ENCODE results near the gene NAV3. TPM values are rescaled to one million over a fixed set of nuclear protein-coding genes. Genes with fewer than 3 reads are reported as not detected.
"Not testable (repeated sequence)": the region's sequence is repeated elsewhere in the genome, so short reads cannot be mapped to it uniquely, and the experiment has no call there.

NAV3 gene
- total RNA-seq, 1 experiment from 2014 or later: 71.0 TPM

DNA sequence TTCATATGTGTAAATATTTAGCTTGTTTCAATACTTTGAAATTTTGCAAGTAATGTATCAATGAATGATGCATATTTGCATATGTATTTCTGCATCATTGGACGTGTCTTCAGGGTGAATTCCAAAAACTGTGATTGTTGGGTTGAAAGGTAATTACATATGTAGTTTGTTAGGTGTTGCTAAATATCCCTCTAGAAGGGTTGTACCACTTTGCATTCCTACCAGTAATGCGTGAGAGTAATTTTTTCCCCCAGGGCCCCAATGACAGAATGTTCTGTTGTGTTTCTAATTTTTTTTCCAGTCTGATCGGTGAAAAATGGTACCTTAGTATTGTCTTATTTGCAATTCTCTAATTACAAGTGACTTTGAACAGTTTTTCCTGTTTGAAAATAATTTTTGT lies 408.9 kb downstream of the NAV3 start:
- no peak for DNase-seq (ENCODE audit: low read depth)

DNA sequence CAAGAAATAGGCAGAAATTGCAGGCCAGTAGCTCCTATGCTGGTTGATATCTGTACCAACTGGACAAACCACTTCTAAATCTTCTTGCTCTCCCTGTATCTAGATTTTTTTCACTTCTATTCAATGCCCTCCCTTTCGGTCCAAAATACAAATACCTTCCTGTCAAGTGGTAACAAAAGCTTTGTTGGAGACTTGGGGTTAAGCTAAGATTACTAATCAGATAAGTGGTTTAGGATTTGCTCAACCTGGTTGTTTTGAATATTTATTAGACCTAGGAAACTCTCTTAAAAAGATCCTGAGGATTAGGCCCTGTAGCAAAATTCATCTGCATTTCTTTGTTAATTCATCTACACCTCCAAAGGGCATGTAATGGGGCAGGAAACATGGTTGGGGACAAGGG lies 410.1 kb downstream of the NAV3 start:
- DNase-seq (ENCODE audit: low read depth): no peak

DNA sequence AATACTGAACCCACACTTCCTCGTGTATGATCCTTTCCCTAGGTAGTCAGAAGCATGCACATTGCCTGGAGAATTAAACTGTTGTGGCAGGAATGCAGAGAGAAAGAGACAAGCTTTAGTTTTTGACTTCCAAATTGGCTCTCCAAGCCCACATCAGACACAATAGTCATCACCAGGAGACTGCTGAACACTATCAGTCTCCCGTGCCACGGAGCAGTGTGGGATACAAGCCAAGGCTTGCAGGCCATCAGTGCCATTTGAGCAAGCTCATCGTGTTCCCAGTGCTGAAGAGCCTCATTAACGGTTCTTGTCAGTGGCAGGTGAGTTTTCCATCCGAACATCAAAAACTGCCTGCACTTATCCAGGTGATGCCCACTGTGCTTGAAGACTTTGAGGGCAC lies 410.8 kb downstream of the NAV3 start:
- DNase-seq (ENCODE audit: low read depth): no peak

DNA sequence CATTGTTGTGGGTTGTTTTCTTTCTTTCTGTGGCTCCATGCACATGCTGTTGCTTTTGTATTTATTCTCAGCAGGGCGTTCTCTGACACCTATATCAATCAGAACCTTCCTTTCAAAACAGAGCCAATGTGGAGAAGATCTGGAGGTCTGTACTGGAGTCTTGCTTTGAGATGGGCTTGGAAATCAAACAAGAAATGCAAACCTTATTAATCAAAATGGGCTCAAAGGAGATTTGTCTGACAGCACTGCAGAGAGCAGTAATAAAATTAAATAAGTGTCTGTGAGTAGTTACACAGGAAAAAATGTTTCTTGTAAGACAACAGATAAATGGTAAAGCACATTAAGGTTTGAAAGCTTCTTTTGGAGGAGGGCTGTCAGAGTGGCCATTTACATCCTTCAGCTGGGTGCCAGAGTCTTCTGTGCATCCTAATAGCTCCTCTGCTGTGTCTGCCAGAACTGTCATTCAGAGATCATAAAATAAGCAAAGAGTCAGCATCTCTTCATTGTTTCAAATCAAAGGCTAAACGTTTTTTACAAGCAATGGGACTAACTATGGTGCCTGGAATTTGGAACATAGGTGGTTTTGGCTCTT lies 414.3 kb downstream of the NAV3 start:
- no peak for DNase-seq (ENCODE audit: low read depth)

DNA sequence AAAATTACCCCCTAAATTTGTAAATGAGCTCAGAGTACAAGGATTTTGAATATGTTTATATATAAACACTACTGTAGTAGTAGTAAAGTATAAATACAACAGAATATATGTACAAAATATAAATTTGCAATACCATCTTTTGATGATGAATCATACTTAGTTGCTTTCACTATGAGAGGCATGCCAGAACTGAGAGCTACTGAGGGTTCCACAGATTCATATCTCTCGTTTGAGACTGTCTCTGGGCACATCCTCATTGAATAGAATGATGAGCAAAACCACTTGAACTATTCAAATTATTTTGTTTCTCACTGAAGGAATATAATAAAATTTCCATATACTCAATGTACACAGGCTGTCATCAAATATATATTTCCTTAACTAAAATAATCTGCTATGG lies 417.6 kb downstream of the NAV3 start:
- DNase-seq (ENCODE audit: low read depth): no peak

DNA sequence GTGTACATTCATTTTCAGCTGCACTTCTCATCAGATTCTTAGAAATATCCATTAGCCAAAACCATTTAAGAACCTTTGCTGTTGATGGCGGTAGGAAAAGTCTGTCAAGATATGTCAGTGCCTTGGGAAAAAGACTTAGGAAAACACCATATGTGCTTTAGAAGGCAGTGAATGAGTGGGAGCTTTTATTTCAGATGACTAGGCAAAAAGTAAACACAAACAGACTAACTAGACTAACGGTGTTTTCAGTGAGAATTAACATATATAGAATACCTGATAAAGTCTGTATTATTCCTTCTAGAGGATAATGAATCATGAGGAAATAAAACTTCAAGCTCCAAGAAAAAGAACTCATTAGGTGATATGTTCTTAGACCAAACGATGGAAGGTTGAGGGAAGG lies 418.9 kb downstream of the NAV3 start:
- no peak for DNase-seq (ENCODE audit: low read depth)

DNA sequence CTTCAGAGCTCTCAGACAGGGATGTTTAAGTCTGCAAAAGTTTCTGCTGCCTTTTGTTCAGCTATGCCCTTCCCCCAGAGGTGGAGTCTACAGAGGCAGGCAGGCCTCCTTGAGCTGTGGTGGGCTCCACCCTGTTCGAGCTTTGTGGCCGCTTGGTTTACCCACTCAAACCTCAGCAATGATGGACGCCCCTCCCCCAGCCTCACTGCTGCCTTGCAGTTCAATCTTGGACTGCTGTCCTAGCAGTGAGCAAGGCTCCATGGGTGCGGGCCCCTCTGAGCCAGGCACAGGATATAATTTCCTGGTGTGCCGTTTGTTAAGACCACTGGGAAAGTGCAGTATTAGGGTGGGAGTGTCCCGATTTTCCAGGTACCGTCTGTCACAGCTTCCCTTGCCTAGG lies 427.0 kb downstream of the NAV3 start:
- not testable (repeated sequence) for DNase-seq (ENCODE audit: low read depth)

DNA sequence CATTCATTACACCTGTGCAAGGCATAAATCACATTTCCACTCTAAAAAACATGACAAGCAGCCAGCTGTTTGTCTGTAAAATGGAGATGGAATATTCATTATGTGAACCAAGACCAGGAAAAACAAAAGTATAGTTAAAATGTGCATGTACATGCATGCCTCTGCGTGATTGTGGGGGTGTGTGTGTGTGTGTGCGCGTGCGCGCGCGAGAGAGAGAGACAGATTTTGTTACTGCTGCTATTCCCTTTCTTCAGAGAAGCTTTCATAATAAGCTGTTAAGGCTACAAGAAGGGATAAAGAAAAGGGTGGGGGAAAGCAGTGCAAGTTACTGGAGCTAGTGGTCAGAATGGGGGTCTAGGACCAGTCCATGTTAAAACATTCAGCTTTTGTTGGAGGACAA lies 430.3 kb downstream of the NAV3 start:
- no peak for DNase-seq (ENCODE audit: low read depth)

DNA sequence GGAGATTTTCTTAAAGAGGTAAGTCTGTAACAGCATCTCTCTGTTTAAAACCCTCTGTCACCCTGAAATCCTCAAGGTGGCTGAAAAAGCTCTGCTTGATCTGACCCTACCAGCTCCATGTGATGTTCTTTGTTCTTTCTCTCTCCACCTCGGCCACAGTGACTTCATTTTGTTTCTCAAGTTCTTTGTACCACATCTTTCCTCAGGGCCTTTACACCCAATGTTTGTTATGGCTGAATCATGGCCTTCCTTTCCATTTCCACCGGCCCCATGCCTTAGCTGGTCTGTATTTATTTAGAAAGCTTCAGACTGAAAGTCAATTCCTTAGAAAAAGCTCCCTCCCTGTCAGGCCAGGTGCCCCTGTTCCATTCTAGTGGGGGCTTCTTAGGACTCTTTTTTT lies 431.2 kb downstream of the NAV3 start:
- DNase-seq (ENCODE audit: low read depth): no peak

Data from HT1080 (cell line).